ENCODE data around the gene MARCHF10. TPM values are rescaled to one million over a fixed set of nuclear protein-coding genes. Genes with fewer than 3 reads are reported as not detected.

MARCHF10 gene
- total and polyA plus RNA-seq, 2 donors (not counting 1 experiment from before 2014, with no cell fraction given) = 0.17 TPM; not detected in 1

DNA sequence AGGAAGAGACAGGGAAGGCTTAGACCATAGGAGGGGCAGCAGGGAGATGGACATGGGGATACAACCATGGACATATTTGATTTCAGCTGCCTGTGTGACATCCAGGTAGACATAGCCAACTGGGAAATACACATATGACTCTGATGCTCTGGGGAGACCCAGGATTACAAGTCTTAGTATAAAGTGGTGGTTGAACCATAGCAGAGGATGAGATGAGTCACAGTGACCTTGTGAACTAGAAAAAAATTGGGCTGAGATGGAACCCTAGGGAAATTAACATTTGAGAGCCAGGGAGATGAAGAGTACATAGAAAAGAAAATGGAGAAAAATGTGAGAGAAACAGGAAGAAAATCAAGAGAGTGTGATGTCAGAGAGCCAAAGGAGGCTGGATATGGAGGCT, 10.2 kb downstream of the MARCHF10 start:
- no peaks in the 10 kb centered on the region for H3K36me3 ChIP-seq (ENCODE audit: control insufficient read depth, insufficient read depth, low read length)
- no peaks in the 10 kb centered on the region for H3K9me3 ChIP-seq (ENCODE audit: control insufficient read depth, insufficient read depth, low read depth, low read length)
- H3K4me2 ChIP-seq (ENCODE audit: extremely low read depth, insufficient read depth, low read length) = no peak overlapping the region
- TF ChIP-seq EZH2 (IDR thresholded peaks at IDR 0.05; ENCODE audit: low read length, missing control alignments) = no peak
- TF ChIP-seq, protein P1, sequence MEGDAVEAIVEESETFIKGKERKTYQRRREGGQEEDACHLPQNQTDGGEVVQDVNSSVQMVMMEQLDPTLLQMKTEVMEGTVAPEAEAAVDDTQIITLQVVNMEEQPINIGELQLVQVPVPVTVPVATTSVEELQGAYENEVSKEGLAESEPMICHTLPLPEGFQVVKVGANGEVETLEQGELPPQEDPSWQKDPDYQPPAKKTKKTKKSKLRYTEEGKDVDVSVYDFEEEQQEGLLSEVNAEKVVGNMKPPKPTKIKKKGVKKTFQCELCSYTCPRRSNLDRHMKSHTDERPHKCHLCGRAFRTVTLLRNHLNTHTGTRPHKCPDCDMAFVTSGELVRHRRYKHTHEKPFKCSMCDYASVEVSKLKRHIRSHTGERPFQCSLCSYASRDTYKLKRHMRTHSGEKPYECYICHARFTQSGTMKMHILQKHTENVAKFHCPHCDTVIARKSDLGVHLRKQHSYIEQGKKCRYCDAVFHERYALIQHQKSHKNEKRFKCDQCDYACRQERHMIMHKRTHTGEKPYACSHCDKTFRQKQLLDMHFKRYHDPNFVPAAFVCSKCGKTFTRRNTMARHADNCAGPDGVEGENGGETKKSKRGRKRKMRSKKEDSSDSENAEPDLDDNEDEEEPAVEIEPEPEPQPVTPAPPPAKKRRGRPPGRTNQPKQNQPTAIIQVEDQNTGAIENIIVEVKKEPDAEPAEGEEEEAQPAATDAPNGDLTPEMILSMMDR (conservative IDR thresholded peaks at IDR 0.05 in 1 of 2, IDR thresholded peaks at IDR 0.05 in 1 of 2; ENCODE audit: low read depth in 1 of 2, low read length in 2 of 2) = no peak
- H2AFZ ChIP-seq (ENCODE audit: low read length) = no peak overlapping the region
- H3K9ac ChIP-seq (ENCODE audit: insufficient read depth, low read length) = no peak overlapping the region
- peak in 1 of 2 donors; percentile 45 for DNase-seq (ENCODE audit: low read depth in 2 of 2)
- H3K4me1 ChIP-seq (ENCODE audit: control insufficient read depth, extremely low read depth, insufficient read depth, low read length) = no peaks in the 10 kb centered on the region
- H3K27me3 ChIP-seq (ENCODE audit: control insufficient read depth, insufficient read depth, low read length) = no peaks in the 10 kb centered on the region
- no peak overlapping the region for H3K4me3 ChIP-seq (replicated peaks in 1 of 4; ENCODE audit: control extremely low read depth in 1 of 4, insufficient read depth in 1 of 4, low read depth in 3 of 4, low read length in 4 of 4)
- no peaks in the 10 kb centered on the region for H4K20me1 ChIP-seq (ENCODE audit: control insufficient read depth, extremely low read depth, insufficient read depth, low read length)
- no peak overlapping the region for H3K27ac ChIP-seq (ENCODE audit: insufficient read depth, low read length)
- no peaks in the 10 kb centered on the region for H3K79me2 ChIP-seq (ENCODE audit: control insufficient read depth, insufficient read depth, low read length)

DNA sequence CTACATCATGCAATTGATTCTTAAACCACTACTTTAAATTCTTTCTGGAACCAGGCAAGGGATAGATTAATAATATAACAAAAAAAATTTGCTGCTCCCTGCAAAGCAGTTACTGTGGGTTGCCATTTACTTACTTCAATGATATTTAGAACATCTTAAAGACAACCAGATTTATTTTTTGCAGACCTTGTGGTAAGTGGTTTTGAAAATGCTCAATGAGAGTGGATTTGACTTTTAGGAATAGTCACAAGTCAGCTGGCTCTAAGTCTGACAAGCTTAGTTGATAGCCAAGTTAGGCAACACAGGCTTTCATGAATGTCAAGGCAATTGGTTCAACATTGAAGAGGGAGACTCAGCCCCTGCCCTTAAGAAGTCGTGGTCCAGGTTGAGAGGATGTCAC, 11.8 kb downstream of the MARCHF10 start:
- Histone ChIP-seq H3K4me1 (ENCODE audit: control insufficient read depth, extremely low read depth, insufficient read depth, low read length) (peaks cover 7% of the 10 kb centered on the region), H3K4me2 (ENCODE audit: extremely low read depth, insufficient read depth, low read length) (no peak overlapping the region), H3K9me3 (ENCODE audit: control insufficient read depth, insufficient read depth, low read depth, low read length) (no peaks in the 10 kb centered on the region), H3K79me2 (ENCODE audit: control insufficient read depth, insufficient read depth, low read length) (no peaks in the 10 kb centered on the region), H4K20me1 (ENCODE audit: control insufficient read depth, extremely low read depth, insufficient read depth, low read length) (no peaks in the 10 kb centered on the region), H3K4me3 (replicated peaks in 1 of 4; ENCODE audit: control extremely low read depth in 1 of 4, insufficient read depth in 1 of 4, low read depth in 3 of 4, low read length in 4 of 4) (no peak overlapping the region), H3K27ac (ENCODE audit: insufficient read depth, low read length) (no peak overlapping the region), H3K27me3 (ENCODE audit: control insufficient read depth, insufficient read depth, low read length) (no peaks in the 10 kb centered on the region), H2AFZ (ENCODE audit: low read length) (no peak overlapping the region), H3K9ac (ENCODE audit: insufficient read depth, low read length) (no peak overlapping the region), H3K36me3 (ENCODE audit: control insufficient read depth, insufficient read depth, low read length) (no peaks in the 10 kb centered on the region)
- DNase-seq (ENCODE audit: low read depth in 2 of 2) = no peak
- no peak for TF ChIP-seq EZH2 (IDR thresholded peaks at IDR 0.05; ENCODE audit: low read length, missing control alignments)
- TF ChIP-seq, protein P1 (conservative IDR thresholded peaks at IDR 0.05 in 1 of 2, IDR thresholded peaks at IDR 0.05 in 1 of 2; ENCODE audit: low read depth in 1 of 2, low read length in 2 of 2) = no peak

DNA sequence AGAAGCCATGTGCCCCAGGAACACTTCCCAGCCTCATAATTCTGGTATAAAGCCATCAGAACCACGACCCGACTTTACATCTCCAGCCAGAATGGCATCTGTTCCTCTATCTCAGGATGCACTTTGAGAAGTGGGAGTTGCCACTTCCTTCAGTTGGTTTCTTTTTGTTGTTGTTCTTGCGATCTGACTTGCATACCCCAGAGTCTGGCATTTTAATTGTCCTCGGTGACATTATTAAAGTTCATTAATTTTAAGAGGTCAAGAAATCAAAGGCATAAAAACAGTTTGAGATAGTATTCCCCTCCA, 13.5 kb downstream of the MARCHF10 start:
- Histone ChIP-seq H3K79me2 (ENCODE audit: control insufficient read depth, insufficient read depth, low read length) (no peaks in the 10 kb centered on the region), H3K27ac (ENCODE audit: insufficient read depth, low read length) (no peak overlapping the region), H3K4me3 (replicated peaks in 1 of 4; ENCODE audit: control extremely low read depth in 1 of 4, insufficient read depth in 1 of 4, low read depth in 3 of 4, low read length in 4 of 4) (no peak overlapping the region), H3K27me3 (ENCODE audit: control insufficient read depth, insufficient read depth, low read length) (no peaks in the 10 kb centered on the region), H3K36me3 (ENCODE audit: control insufficient read depth, insufficient read depth, low read length) (no peaks in the 10 kb centered on the region), H3K9ac (ENCODE audit: insufficient read depth, low read length) (no peak overlapping the region), H3K9me3 (ENCODE audit: control insufficient read depth, insufficient read depth, low read depth, low read length) (no peaks in the 10 kb centered on the region), H3K4me2 (ENCODE audit: extremely low read depth, insufficient read depth, low read length) (no peak overlapping the region), H2AFZ (ENCODE audit: low read length) (no peak overlapping the region), H4K20me1 (ENCODE audit: control insufficient read depth, extremely low read depth, insufficient read depth, low read length) (no peaks in the 10 kb centered on the region), H3K4me1 (ENCODE audit: control insufficient read depth, extremely low read depth, insufficient read depth, low read length) (peaks cover 15% of the 10 kb centered on the region)
- DNase-seq (ENCODE audit: low read depth in 2 of 2) = no peak
- TF ChIP-seq, protein P1 (conservative IDR thresholded peaks at IDR 0.05 in 1 of 2, IDR thresholded peaks at IDR 0.05 in 1 of 2; ENCODE audit: low read depth in 1 of 2, low read length in 2 of 2) = no peak
- TF ChIP-seq EZH2 (IDR thresholded peaks at IDR 0.05; ENCODE audit: low read length, missing control alignments) = no peak

Measured in fibroblast of lung (primary cell).